Common myeloid progenitor, CD34-positive (primary cell): Measurements from ENCODE around the gene SYNDIG1.

Experiments used
- CTCF ChIA-PET: fragments of 350-600 bp; sonication (Branson Sonifier 250); formaldehyde crosslinking; loops from one replicate; lab custom pipeline; 2021; ENCODE audit warnings: antibody characterized with exemption; lab: Charles Lee
- POLR2A ChIA-PET: fragments of 350-600 bp; sonication (Branson Sonifier 250); formaldehyde crosslinking; loops from one replicate; lab custom pipeline; 2021; ENCODE audit warnings: antibody characterized with exemption; lab: Charles Lee
- DNase-seq, 3 donors: peaks; one replicate each; pipeline versions ENCODE4 v3.0.0 to v3.0.0-alpha.2; 2013
- H3K27ac ChIP-seq, 2 experiments: 1 replicate in 1 of 2; 2 replicates in 1 of 2; pipeline ENCODE4 v1.7.0; 2013; ENCODE audit warnings: inconsistent platforms in 2 of 2, low read length in 2 of 2, mild to moderate bottlenecking in 2 of 2, low read depth in 1 of 2, moderate library complexity in 1 of 2; ENCODE audit not compliant: severe bottlenecking in 2 of 2, insufficient read depth in 1 of 2, poor library complexity in 1 of 2
- H3K27me3 ChIP-seq, 5 experiments: replicated peaks in 2 of 5; 1 replicate in 3 of 5; 2 replicates in 2 of 5; pipeline versions ENCODE4 v1.6.1 to v1.7.0; 2013; ENCODE audit warnings: low read length in 4 of 5, mild to moderate bottlenecking in 2 of 5, moderate library complexity in 2 of 5, inconsistent platforms in 1 of 5; ENCODE audit not compliant: insufficient read depth in 5 of 5, control insufficient read depth in 4 of 5
- H3K36me3 ChIP-seq, 4 experiments: 1 replicate in 2 of 4; 2 replicates in 2 of 4; pipeline versions ENCODE4 v1.6.1 to v1.7.0; 2013; ENCODE audit warnings: low read length in 3 of 4, control low read depth in 1 of 4, mild to moderate bottlenecking in 1 of 4; ENCODE audit not compliant: control insufficient read depth in 4 of 4, insufficient read depth in 4 of 4
- H3K4me1 ChIP-seq, 4 experiments: 1 replicate in 3 of 4; 2 replicates in 1 of 4; pipeline versions ENCODE4 v1.6.1 to v1.7.1; 2013; ENCODE audit warnings: low read length in 3 of 4, mild to moderate bottlenecking in 3 of 4, control low read depth in 1 of 4, inconsistent platforms in 1 of 4, moderate library complexity in 1 of 4; ENCODE audit not compliant: control insufficient read depth in 4 of 4, insufficient read depth in 4 of 4; ENCODE audit errors: control extremely low read depth in 1 of 4
- H3K4me3 ChIP-seq, 7 experiments: 1 replicate in 4 of 7; 2 replicates in 3 of 7; pipeline versions ENCODE4 v1.5.1 to v1.7.0; 2013; ENCODE audit warnings: mild to moderate bottlenecking in 7 of 7, low read length in 6 of 7, moderate library complexity in 6 of 7, inconsistent platforms in 2 of 7, low read depth in 2 of 7, control low read depth in 1 of 7; ENCODE audit not compliant: insufficient read depth in 4 of 7, control insufficient read depth in 1 of 7; ENCODE audit errors: extremely low read depth in 1 of 7
- H3K9me3 ChIP-seq, 5 experiments: 1 replicate in 4 of 5; 2 replicates in 1 of 5; pipeline versions ENCODE4 v1.6.1 to v1.7.1; 2013; ENCODE audit warnings: low read length in 4 of 5, mild to moderate bottlenecking in 2 of 5, inconsistent platforms in 1 of 5, low read depth in 1 of 5, moderate library complexity in 1 of 5; ENCODE audit not compliant: control insufficient read depth in 4 of 5, insufficient read depth in 2 of 5; ENCODE audit errors: control extremely low read depth in 1 of 5
- WGBS: methylation state at CpG from one replicate; pipeline ENCODE4 v1.1.5; 2013; ENCODE audit not compliant: insufficient coverage; 5-methylcytosine and 5-hydroxymethylcytosine counted together

SYNDIG1 gene

DNA sequence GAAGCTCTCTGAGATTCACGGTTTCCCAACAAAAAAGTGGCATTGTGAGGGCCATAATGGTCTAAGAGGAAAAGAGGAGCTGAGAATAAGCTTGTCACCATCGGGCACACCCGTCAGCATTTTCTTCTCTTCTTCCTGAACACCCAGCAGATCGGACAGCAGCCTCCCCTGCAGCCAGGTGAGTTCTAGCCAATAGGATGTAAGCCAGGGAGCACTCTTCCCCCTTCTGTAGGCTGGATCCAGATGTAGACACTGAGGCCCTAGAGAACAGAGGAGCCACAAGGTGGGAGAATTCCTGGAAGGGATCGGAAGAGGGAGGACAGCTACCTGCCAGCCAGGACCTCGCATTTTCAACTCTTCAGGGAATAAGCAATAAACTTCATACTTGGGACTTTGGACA lies 228.0 kb downstream of the SYNDIG1 start:
- Histone ChIP-seq H3K4me3 (no peak overlapping the region), H3K9me3 (no peaks in the 10 kb centered on the region), H3K27me3 (no peaks in the 10 kb centered on the region), H3K36me3 (no peaks in the 10 kb centered on the region), H3K27ac (no peak overlapping the region), H3K4me1 (peaks cover 0 to 22% (median 12%) of the 10 kb centered on the region in 4 experiments)
- CTCF ChIA-PET: no interaction called here
- DNase-seq: no peak
- POLR2A ChIA-PET: no interaction called here
- 100% methylated on average over 1 of the region's 6 CpGs for WGBS

- WGBS: 92% methylated on average over 6 of the region's 6 CpGs
- no peak overlapping the region for H3K4me3 ChIP-seq
- no peaks in the 10 kb centered on the region for H3K36me3 ChIP-seq
- DNase-seq: no peak
- H3K27ac ChIP-seq: no peak overlapping the region
- no peaks in the 10 kb centered on the region for H3K27me3 ChIP-seq
- CTCF ChIA-PET: no interaction called here
- H3K4me1 ChIP-seq: peaks cover 0 to 14% (median 8%) of the 10 kb centered on the region in 4 experiments
- POLR2A ChIA-PET: no interaction called here
- no peaks in the 10 kb centered on the region for H3K9me3 ChIP-seq
These were observed 228.8 kb downstream of the SYNDIG1 start for GRCh38 chr20:24698189-24698588.

- WGBS: 100% methylated on average over 5 of the region's 5 CpGs
- no peaks in the 10 kb centered on the region for H3K36me3 ChIP-seq
- H3K4me1 ChIP-seq: peaks cover 0 to 10% (median 7%) of the 10 kb centered on the region in 4 experiments
- POLR2A ChIA-PET: no interaction called here
- CTCF ChIA-PET: no interaction called here
- no peaks in the 10 kb centered on the region for H3K9me3 ChIP-seq
- no peaks in the 10 kb centered on the region for H3K27me3 ChIP-seq
- no peak overlapping the region for H3K4me3 ChIP-seq
- DNase-seq: no peak
- H3K27ac ChIP-seq: no peak overlapping the region
These were observed 229.3 kb downstream of the SYNDIG1 start for GRCh38 chr20:24698706-24699206.

GRCh38 chr20:24699321-24700165 lies 230.1 kb downstream of the SYNDIG1 start:
- Histone ChIP-seq H3K4me1 (peaks cover 0 to 10% (median 7%) of the 10 kb centered on the region in 4 experiments), H3K36me3 (no peaks in the 10 kb centered on the region), H3K27ac (no peak overlapping the region), H3K27me3 (no peaks in the 10 kb centered on the region), H3K9me3 (no peaks in the 10 kb centered on the region), H3K4me3 (no peak overlapping the region)
- ChIA-PET CTCF (no interaction called here), POLR2A (no interaction called here)
- no peak for DNase-seq
- WGBS: 71% methylated on average over 4 of the region's 8 CpGs

GRCh38 chr20:24700166-24700860 lies 230.9 kb downstream of the SYNDIG1 start:
- ChIA-PET CTCF (no interaction called here), POLR2A (no interaction called here)
- Histone ChIP-seq H3K36me3 (no peaks in the 10 kb centered on the region), H3K9me3 (no peaks in the 10 kb centered on the region), H3K27ac (no peak overlapping the region), H3K4me3 (no peak overlapping the region), H3K4me1 (peaks cover 0 to 10% (median 7%) of the 10 kb centered on the region in 4 experiments), H3K27me3 (no peaks in the 10 kb centered on the region)
- no peak for DNase-seq
- 97% methylated on average over 3 of the region's 6 CpGs for WGBS

GRCh38 chr20:24701027-24701426 lies 231.6 kb downstream of the SYNDIG1 start:
- Histone ChIP-seq H3K36me3 (no peaks in the 10 kb centered on the region), H3K4me3 (no peak overlapping the region), H3K4me1 (peaks cover 0 to 10% (median 7%) of the 10 kb centered on the region in 4 experiments), H3K9me3 (no peaks in the 10 kb centered on the region), H3K27ac (no peak overlapping the region), H3K27me3 (no peaks in the 10 kb centered on the region)
- POLR2A ChIA-PET: no interaction called here
- DNase-seq: no peak
- 93% methylated on average over 3 of the region's 6 CpGs for WGBS
- CTCF ChIA-PET: no interaction called here

DNA sequence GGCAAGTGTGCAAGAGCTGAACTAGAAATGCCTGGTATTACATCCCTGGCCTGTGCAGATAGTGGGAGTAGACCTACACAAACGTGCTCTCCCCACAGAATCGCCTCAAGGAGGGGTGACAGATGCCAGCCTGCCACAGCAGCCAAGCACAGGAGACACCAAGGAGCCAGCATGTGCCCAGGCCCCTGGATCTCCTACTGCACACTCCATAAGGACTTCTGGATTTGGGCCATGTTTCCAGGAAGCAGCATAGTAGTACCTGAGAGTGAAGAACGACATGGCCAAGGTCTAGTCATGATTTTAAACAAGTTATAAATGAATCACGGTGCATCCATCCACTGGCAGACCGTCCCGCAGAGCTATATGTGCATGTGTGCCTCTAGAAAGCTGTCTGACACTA lies 232.2 kb downstream of the SYNDIG1 start:
- H3K4me1 ChIP-seq: peaks cover 0 to 10% (median 7%) of the 10 kb centered on the region in 4 experiments
- POLR2A ChIA-PET: no interaction called here
- DNase-seq: no peak
- H3K27me3 ChIP-seq: no peaks in the 10 kb centered on the region
- no peaks in the 10 kb centered on the region for H3K9me3 ChIP-seq
- H3K27ac ChIP-seq: no peak overlapping the region
- CTCF ChIA-PET: no interaction called here
- H3K36me3 ChIP-seq: no peaks in the 10 kb centered on the region
- WGBS: 89% methylated on average over 4 of the region's 6 CpGs
- no peak overlapping the region for H3K4me3 ChIP-seq
